H9 (cell line): ENCODE measurements around the gene TMEM174. TPM values are rescaled to one million over a fixed set of nuclear protein-coding genes. Genes with fewer than 3 reads are reported as not detected.

Source experiments
- DNase-seq: peaks from one replicate; pipeline ENCODE4 v3.0.0-alpha.2; 2017
- H2AFZ ChIP-seq: one replicate; pipeline ENCODE4 v1.6.1; 2013; ENCODE audit warnings: mild to moderate bottlenecking, low read length, control low read depth, moderate library complexity
- H2AK5ac ChIP-seq: 2 replicates; pipeline ENCODE4 v1.6.1; 2013; ENCODE audit warnings: low read length, control low read depth, mixed read lengths; ENCODE audit not compliant: insufficient read length
- H2BK120ac ChIP-seq: one replicate; pipeline ENCODE4 v1.6.1; 2013; ENCODE audit warnings: low read depth, mild to moderate bottlenecking, low read length, control low read depth, inconsistent platforms; ENCODE audit not compliant: poor library complexity, severe bottlenecking
- H2BK12ac ChIP-seq: 2 replicates; pipeline ENCODE4 v1.6.1; 2013; ENCODE audit warnings: low read length, control low read depth, mixed read lengths, low read depth; ENCODE audit not compliant: insufficient read length
- H2BK15ac ChIP-seq: 2 replicates; pipeline ENCODE4 v1.6.1; 2013; ENCODE audit warnings: low read depth, low read length, control low read depth
- H2BK20ac ChIP-seq: one replicate; pipeline ENCODE4 v1.6.1; 2013; ENCODE audit warnings: low read depth, mild to moderate bottlenecking, low read length, control low read depth, inconsistent platforms; ENCODE audit not compliant: poor library complexity, severe bottlenecking
- H2BK5ac ChIP-seq: 2 replicates; pipeline ENCODE4 v1.6.1; 2013; ENCODE audit warnings: low read length, control low read depth, mixed read lengths; ENCODE audit not compliant: insufficient read length
- H3K14ac ChIP-seq: 2 replicates; pipeline ENCODE4 v1.6.1; 2013; ENCODE audit warnings: low read length, control low read depth; ENCODE audit not compliant: insufficient read depth
- H3K18ac ChIP-seq: 2 replicates; pipeline ENCODE4 v1.6.1; 2013; ENCODE audit warnings: low read depth, mild to moderate bottlenecking, mixed read lengths, low read length, control low read depth; ENCODE audit not compliant: insufficient read length
- H3K23ac ChIP-seq: 2 replicates; pipeline ENCODE4 v1.6.1; 2013; ENCODE audit warnings: low read length, control low read depth, mixed read lengths, low read depth; ENCODE audit not compliant: insufficient read length
- H3K23me2 ChIP-seq: 2 replicates; pipeline ENCODE4 v1.6.1; 2013; ENCODE audit warnings: low read depth, mild to moderate bottlenecking, mixed read lengths, low read length, control low read depth; ENCODE audit not compliant: insufficient read length, poor library complexity, severe bottlenecking
- H3K27ac ChIP-seq: 2 replicates; pipeline ENCODE4 v1.5.1; 2013; ENCODE audit warnings: low read length, control low read depth, mixed read lengths, low read depth; ENCODE audit not compliant: insufficient read length
- H3K27me3 ChIP-seq: 2 replicates; pipeline ENCODE4 v1.6.1; 2013; ENCODE audit warnings: low read length, control low read depth, inconsistent platforms; ENCODE audit not compliant: insufficient read depth
- H3K4ac ChIP-seq: 2 replicates; pipeline ENCODE4 v1.6.1; 2013; ENCODE audit warnings: low read depth, mild to moderate bottlenecking, control low read depth, inconsistent platforms, low read length, moderate library complexity
- H3K4me1 ChIP-seq: 2 replicates; pipeline ENCODE4 v1.6.1; 2013; ENCODE audit warnings: low read length, control low read depth, inconsistent platforms; ENCODE audit not compliant: insufficient read depth
- H3K4me2 ChIP-seq: 2 replicates; pipeline ENCODE4 v1.6.1; 2013; ENCODE audit warnings: low read length, control low read depth, mixed read lengths; ENCODE audit not compliant: insufficient read length, insufficient read depth
- H3K56ac ChIP-seq: 2 replicates; pipeline ENCODE4 v1.6.1; 2013; ENCODE audit warnings: low read depth, mild to moderate bottlenecking, mixed read lengths, low read length, control low read depth; ENCODE audit not compliant: insufficient read length
- H3K79me1 ChIP-seq: 2 replicates; pipeline ENCODE4 v1.6.1; 2013; ENCODE audit warnings: low read depth, mild to moderate bottlenecking, moderate library complexity, low read length, control low read depth, inconsistent platforms; ENCODE audit not compliant: insufficient read depth, poor library complexity, severe bottlenecking
- H3K79me2 ChIP-seq: 2 replicates; pipeline ENCODE4 v1.6.1; 2013; ENCODE audit warnings: low read length, control low read depth, inconsistent platforms; ENCODE audit not compliant: insufficient read depth
- H3K9ac ChIP-seq: 2 replicates; pipeline ENCODE4 v1.6.1; 2013; ENCODE audit warnings: low read length, control low read depth, mixed read lengths; ENCODE audit not compliant: insufficient read length; ENCODE audit errors: extremely low read depth
- H3K9me3 ChIP-seq: one replicate; pipeline ENCODE4 v1.6.1; 2013; ENCODE audit warnings: low read depth, low read length, inconsistent platforms; ENCODE audit not compliant: control insufficient read depth
- H3T11ph ChIP-seq: one replicate; pipeline ENCODE4 v1.6.1; 2013; ENCODE audit warnings: mild to moderate bottlenecking, low read length, control low read depth, inconsistent platforms
- H4K20me1 ChIP-seq: one replicate; pipeline ENCODE4 v1.6.1; 2013; ENCODE audit not compliant: control insufficient read depth, insufficient read length, insufficient read depth
- H4K5ac ChIP-seq: 2 replicates; pipeline ENCODE4 v1.6.1; 2013; ENCODE audit warnings: low read depth, mild to moderate bottlenecking, mixed read lengths, low read length, control low read depth; ENCODE audit not compliant: insufficient read length
- H4K8ac ChIP-seq: replicated peaks from 2 replicates; pipeline ENCODE4 v1.6.1; 2013; ENCODE audit warnings: low read length, control low read depth, mixed read lengths, low read depth; ENCODE audit not compliant: insufficient read length
- H4K91ac ChIP-seq: 2 replicates; pipeline ENCODE4 v1.6.1; 2013; ENCODE audit warnings: low read depth, mild to moderate bottlenecking, moderate library complexity, mixed read lengths, low read length, control low read depth; ENCODE audit not compliant: insufficient read length
- H3K27ac Mint-ChIP-seq, 3 experiments: 2 replicates in 2 of 3; 3 replicates in 1 of 3; pipeline ENCODE4 v1.8.0; 2020 to 2021; ENCODE audit warnings: mixed read lengths in 3 of 3, mild to moderate bottlenecking in 1 of 3, moderate library complexity in 1 of 3
- H3K27me3 Mint-ChIP-seq: 2 replicates; pipeline ENCODE4 v1.8.0; 2021; ENCODE audit warnings: low read depth, mild to moderate bottlenecking, moderate library complexity, mixed read lengths
- H3K36me3 Mint-ChIP-seq, 3 experiments: 2 replicates in 2 of 3; 3 replicates in 1 of 3; pipeline ENCODE4 v1.8.0; 2020 to 2021; ENCODE audit warnings: low read depth in 3 of 3, mixed read lengths in 3 of 3; ENCODE audit not compliant: insufficient read depth in 1 of 3
- H3K4me1 Mint-ChIP-seq, 2 experiments: 2 replicates each; pipeline ENCODE4 v1.8.0; 2020; ENCODE audit warnings: mixed read lengths in 2 of 2
- H3K4me3 Mint-ChIP-seq, 2 experiments: 2 replicates in 1 of 2; 3 replicates in 1 of 2; pipeline ENCODE4 v1.8.0; 2020 to 2021; ENCODE audit warnings: mild to moderate bottlenecking in 2 of 2, mixed read lengths in 2 of 2, moderate library complexity in 1 of 2
- H3K9me3 Mint-ChIP-seq, 2 experiments: 2 replicates in 1 of 2; 3 replicates in 1 of 2; pipeline ENCODE4 v1.8.0; 2020; ENCODE audit warnings: mild to moderate bottlenecking in 2 of 2, mixed read lengths in 2 of 2, moderate library complexity in 1 of 2
- CTCF ChIP-seq: fragments of 200-600 bp; sonication (generic); conservative IDR thresholded peaks from 3 replicates; pipeline ENCODE4 v1.8.0; 2021; ENCODE audit warnings: antibody characterized with exemption, mild to moderate bottlenecking
- whole genome bisulfite sequencing: extraction: QIAGEN DNeasy Blood & Tissue Kit; methylation state at CpG from one replicate; pipeline ENCODE4 v1.1.7; 2013; ENCODE audit warnings: missing lambda C conversion rate, low lambda C conversion rate, mixed read lengths; ENCODE audit not compliant: insufficient read length; ENCODE audit errors: extremely low coverage; 5-methylcytosine and 5-hydroxymethylcytosine counted together
- total RNA-seq: library from RNA; stranded (reverse); gene quantifications from 2 replicates; pipeline ENCODE4 v1.2.1, GENCODE V29; 2021

TMEM174 gene
- total RNA-seq, 1 experiment from 2014 or later, result not detected

- H3K4me3 Mint-ChIP-seq, result no peak overlapping the region
- H3K23me2 ChIP-seq, result no peaks in the 10 kb centered on the region
Observed at GRCh38 chr5:73197637-73198257, 24.8 kb downstream of the TMEM174 start.

More at GRCh38 chr5:73197637-73198257, 24.8 kb downstream of the TMEM174 start:
- no peak overlapping the region for H2BK15ac ChIP-seq
- WGBS, result no CpG with 5 or more reads among the region's 8 CpGs
- no peak overlapping the region for H2BK12ac ChIP-seq
- Mint-ChIP-seq H3K36me3 (no peaks in the 10 kb centered on the region), H3K4me1 (peaks cover 2% of the 10 kb centered on the region in 2 experiments; a peak in 1 of 4 replicates), H3K27ac (no peak overlapping the region), H3K27me3 (peaks cover 38% of the 10 kb centered on the region), H3K9me3 (0 out of 5 replicates have a peak, but pooled peaks cover 0 to 3% of the 10 kb centered on the region in 2 experiments)
- H3K4ac ChIP-seq, result no peak overlapping the region
- no peaks in the 10 kb centered on the region for H3K79me2 ChIP-seq
- no peak overlapping the region for H4K91ac ChIP-seq
- TF ChIP-seq CTCF, result no peak
- no peak overlapping the region for H3K23ac ChIP-seq
- no peak overlapping the region for H3K14ac ChIP-seq
- no peaks in the 10 kb centered on the region for H3K79me1 ChIP-seq
- no peak overlapping the region for H3K27ac ChIP-seq
- no peak overlapping the region for H4K8ac ChIP-seq
- no peak overlapping the region for H3K9ac ChIP-seq
- no peak overlapping the region for H2BK5ac ChIP-seq
- DNase-seq, result no peak
- H3K27me3 ChIP-seq, result no peaks in the 10 kb centered on the region
- no peak overlapping the region for H3K4me2 ChIP-seq
- no peak overlapping the region for H2BK120ac ChIP-seq
- no peak overlapping the region for H3K56ac ChIP-seq
- H2AK5ac ChIP-seq, result no peak overlapping the region
- no peaks in the 10 kb centered on the region for H3K9me3 ChIP-seq
- no peak overlapping the region for H4K5ac ChIP-seq
- no peaks in the 10 kb centered on the region for H4K20me1 ChIP-seq
- no peak overlapping the region for H2AFZ ChIP-seq
- H3K4me1 ChIP-seq, result no peaks in the 10 kb centered on the region; the same call in 1 of the 2 replicates
- no peak overlapping the region for H3K18ac ChIP-seq
- no peak overlapping the region for H3T11ph ChIP-seq
- no peak overlapping the region for H2BK20ac ChIP-seq
